Stimulated activated naive CD8-positive, alpha-beta T cell treated with anti-CD3 and anti-CD28 coated beads, Interleukin-15, Interleukin-2, amounts not matched to agents 100 ng/mL and 50 ng/mL, for 24 hours (primary cell): Measurements from ENCODE around the gene CD2.

Source experiments
- H3K27ac Mint-ChIP-seq: one replicate; pipeline ENCODE4 v1.8.0; 2021; ENCODE audit warnings: mild to moderate bottlenecking, mixed read lengths
- H3K27me3 Mint-ChIP-seq: one replicate; pipeline ENCODE4 v1.8.0; 2021; ENCODE audit warnings: mixed read lengths
- H3K36me3 Mint-ChIP-seq: one replicate; pipeline ENCODE4 v1.8.0; 2021; ENCODE audit warnings: low read depth, mixed read lengths
- H3K4me1 Mint-ChIP-seq: one replicate; pipeline ENCODE4 v1.8.0; 2021; ENCODE audit warnings: low read depth, mixed read lengths
- H3K4me3 Mint-ChIP-seq: one replicate; pipeline ENCODE4 v1.8.0; 2021; ENCODE audit warnings: mild to moderate bottlenecking, mixed read lengths
- H3K9me3 Mint-ChIP-seq: one replicate; pipeline ENCODE4 v1.8.0; 2021; ENCODE audit warnings: mixed read lengths

The CD2 gene

DNA sequence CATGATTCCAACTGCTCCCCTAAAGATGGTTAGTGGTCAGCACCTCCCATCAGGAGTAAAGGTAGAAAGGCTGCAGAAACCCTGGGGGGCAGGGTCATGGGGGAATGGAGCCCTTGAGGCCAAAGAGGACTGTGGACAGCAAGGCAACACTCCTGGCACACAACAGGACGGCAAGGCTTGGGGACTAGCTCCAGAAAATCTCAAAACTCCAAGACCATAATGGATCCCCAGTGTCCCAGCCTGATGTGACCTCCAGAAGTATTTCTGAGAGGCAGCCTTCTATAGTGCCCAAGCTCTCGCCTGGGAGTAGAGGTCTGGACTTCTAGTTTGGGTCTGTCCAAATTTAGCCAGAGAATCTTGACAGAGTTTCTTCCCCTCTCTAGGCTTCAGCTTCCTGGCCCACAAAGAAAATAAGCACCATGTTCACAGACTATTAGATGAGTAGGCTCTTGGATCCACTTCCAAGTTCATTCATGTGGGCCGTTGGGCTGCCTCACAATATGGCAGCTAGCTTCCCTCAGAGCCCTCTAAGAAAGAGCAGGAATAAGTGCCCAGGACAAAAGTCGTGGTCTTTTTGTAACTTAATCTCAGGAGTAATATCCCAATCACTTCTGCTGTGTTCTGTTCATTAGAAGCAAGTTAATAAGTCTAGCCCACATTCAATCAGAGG is 6.9 kb downstream of the CD2 start:
- peaks cover 3% of the 10 kb centered on the region for H3K27me3 Mint-ChIP-seq
- H3K36me3 Mint-ChIP-seq: peaks cover 98% of the 10 kb centered on the region
- H3K4me1 Mint-ChIP-seq: peaks cover 60% of the 10 kb centered on the region
- H3K9me3 Mint-ChIP-seq: no peaks in the 10 kb centered on the region
- H3K4me3 Mint-ChIP-seq: peak overlapping the region; percentile 100
- peak overlapping the region; percentile 100 for H3K27ac Mint-ChIP-seq

DNA sequence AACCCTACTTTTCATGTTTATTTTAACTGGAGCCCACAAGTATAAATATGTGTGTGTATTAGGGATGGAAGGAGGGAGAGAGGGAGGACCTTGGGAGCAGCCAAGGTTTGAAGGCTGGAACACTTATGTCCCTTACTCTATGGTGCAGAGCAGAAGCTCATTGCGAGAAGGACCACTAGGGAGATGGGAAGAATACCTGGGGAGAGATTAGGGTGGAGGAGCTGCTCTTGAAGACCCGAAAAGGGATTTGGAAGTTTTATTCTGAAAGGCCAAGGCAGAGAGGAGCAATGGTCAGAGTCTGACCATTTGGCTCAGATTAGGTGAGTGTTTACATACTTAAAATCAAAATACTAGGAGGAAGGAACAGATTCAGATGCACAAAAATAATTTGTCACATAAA is 8.1 kb downstream of the CD2 start:
- Mint-ChIP-seq H3K4me1 (peaks cover 72% of the 10 kb centered on the region), H3K9me3 (no peaks in the 10 kb centered on the region), H3K4me3 (peak overlapping the region; percentile 100), H3K27ac (peak overlapping the region; percentile 100), H3K27me3 (peaks cover 3% of the 10 kb centered on the region), H3K36me3 (peaks cover 98% of the 10 kb centered on the region)

- H3K36me3 Mint-ChIP-seq: peaks cover 98% of the 10 kb centered on the region
- peaks cover 76% of the 10 kb centered on the region for H3K4me1 Mint-ChIP-seq
- H3K27me3 Mint-ChIP-seq: peaks cover 3% of the 10 kb centered on the region
- peak overlapping the region; percentile 100 for H3K4me3 Mint-ChIP-seq
- H3K27ac Mint-ChIP-seq: peak overlapping the region; percentile 100
- no peaks in the 10 kb centered on the region for H3K9me3 Mint-ChIP-seq
Measured at GRCh38 chr1:116762781-116763115, 8.5 kb downstream of the CD2 start.

DNA sequence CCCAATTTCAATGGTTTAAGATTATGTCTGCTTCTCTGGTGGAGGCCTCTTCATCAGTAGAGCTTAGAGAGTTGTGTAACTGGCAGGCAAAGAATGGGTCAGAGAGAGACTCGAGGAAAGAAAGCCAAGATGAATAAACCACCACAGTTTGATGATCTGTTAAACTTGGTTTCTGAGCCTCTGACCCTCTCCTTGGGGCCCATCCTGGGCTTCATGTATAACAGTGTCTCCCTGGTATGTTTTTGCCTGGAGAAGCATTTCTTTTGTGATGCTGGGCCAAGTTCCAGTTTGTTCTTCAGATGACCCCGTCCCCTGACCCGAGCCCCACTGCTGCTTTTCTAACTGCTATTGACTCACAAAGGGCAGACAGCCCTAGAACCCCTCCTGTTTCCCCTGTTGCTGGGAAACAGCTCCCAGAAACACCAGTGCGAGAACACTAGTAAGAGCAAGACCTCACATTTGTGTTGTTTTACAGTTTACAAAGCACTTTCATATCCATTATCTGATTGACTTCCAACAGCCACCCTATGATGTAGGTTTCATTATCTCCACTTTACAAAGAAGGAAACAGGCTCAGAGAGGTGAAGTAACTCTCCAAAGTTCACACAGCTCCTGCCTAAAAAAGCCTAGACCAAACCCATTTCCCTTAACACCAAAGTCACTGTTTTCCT is 9.0 kb downstream of the CD2 start:
- Mint-ChIP-seq H3K27ac (peak overlapping the region; percentile 100), H3K4me3 (peak overlapping the region; percentile 100), H3K9me3 (no peaks in the 10 kb centered on the region), H3K4me1 (peaks cover 81% of the 10 kb centered on the region), H3K36me3 (peaks cover 99% of the 10 kb centered on the region), H3K27me3 (peaks cover 3% of the 10 kb centered on the region)

DNA sequence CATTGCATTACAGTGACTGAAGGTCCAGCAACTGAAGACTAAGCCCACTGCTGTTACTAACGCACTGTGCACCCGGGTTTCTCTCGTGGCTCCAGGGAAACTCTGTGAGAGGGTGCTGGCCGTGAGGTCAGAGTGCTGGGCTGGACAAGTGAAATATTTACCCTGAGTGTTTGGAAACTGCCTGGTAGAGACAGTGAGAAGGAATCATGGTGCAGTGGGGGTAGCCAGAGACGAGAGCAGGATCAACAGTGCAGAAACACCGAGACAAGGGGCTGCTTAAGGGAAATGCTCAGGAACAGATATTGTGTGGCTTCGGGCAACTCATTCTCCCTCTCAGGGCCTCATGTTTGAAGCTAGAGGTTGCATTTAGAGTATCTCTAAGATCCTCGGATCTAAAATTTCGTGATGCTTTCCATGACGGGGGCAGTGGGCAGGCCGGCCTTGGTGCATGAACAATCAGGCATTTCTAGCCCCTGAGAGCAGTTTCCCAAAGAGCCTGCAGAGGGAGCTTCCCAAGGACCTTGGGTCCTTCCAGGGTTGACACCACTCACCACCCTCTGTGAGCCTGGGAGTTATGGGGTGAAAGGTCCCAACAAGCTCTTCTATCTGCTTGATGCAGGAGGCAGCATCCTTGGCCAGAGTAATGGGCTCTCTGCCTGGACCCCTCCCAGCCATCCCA is 9.7 kb downstream of the CD2 start:
- Mint-ChIP-seq H3K4me1 (peaks cover 88% of the 10 kb centered on the region), H3K36me3 (peaks cover 99% of the 10 kb centered on the region), H3K27me3 (peaks cover 3% of the 10 kb centered on the region), H3K9me3 (no peaks in the 10 kb centered on the region), H3K4me3 (peak overlapping the region; percentile 100), H3K27ac (peak overlapping the region; percentile 100)

DNA sequence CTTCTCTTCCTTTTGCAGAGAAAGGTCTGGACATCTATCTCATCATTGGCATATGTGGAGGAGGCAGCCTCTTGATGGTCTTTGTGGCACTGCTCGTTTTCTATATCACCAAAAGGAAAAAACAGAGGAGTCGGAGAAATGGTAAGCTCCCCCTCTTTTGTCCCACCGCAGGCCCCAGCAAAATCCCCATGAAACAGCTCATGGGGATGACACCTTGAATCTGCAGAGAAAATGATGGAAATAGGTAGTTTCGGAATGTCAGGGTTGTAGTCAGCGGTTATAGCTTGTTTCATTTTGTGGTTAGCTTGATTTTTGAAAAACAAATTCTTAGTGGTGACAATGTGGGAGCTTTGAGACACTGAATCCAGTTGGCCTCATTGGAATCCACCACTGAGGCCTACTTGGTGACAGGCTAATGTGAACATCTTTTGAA is 10.3 kb downstream of the CD2 start:
- peaks cover 94% of the 10 kb centered on the region for H3K4me1 Mint-ChIP-seq
- peak overlapping the region; percentile 100 for H3K4me3 Mint-ChIP-seq
- H3K36me3 Mint-ChIP-seq: peaks cover 98% of the 10 kb centered on the region
- H3K9me3 Mint-ChIP-seq: no peaks in the 10 kb centered on the region
- peak overlapping the region; percentile 100 for H3K27ac Mint-ChIP-seq
- H3K27me3 Mint-ChIP-seq: peaks cover 3% of the 10 kb centered on the region

DNA sequence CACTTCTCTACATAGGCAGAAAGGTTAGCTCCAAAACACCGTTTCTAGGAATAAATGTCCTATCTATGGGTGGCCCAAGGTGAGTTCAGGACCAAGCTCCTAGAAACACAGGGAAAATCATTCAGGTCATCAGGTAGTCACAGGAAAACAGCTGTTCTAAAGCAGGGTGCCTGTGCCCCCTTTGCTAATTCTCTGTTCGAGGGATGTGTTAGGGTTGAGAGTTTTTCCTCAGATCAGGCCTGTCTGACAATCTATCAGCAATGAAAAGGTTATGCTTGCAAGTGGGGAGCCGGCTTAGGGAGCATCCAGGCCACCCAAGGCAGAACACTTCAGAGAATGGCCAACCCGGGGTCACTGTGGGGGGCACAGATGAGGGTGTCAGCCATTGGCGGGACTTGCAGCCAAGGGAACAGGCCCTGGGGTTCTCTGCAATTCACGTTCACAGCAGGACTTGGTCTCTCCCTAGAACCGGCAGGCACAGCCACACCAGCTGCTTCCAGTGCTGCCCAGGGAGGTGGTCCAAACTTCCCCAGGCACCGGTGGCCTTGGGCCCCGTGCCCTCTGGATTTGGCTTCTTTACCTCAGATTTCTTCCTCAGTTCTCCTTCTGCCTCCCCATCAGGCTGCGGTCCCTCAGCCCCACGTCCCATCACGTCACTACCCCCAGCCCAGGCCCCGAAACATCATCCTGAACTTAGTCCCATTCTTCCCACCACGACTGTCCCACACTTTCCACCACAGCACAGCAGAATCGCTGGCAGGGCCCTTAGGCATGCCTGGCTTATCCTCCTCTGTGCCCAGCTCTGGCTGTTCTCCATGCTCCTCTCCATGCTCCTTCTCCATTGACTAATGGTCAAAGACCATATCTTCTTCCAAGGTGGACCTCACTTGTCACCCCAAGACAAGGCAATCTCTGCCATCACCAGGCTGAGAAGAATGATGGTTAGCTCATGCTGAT is 11.0 kb downstream of the CD2 start:
- H3K36me3 Mint-ChIP-seq: peaks cover 91% of the 10 kb centered on the region
- peaks cover 3% of the 10 kb centered on the region for H3K27me3 Mint-ChIP-seq
- H3K9me3 Mint-ChIP-seq: no peaks in the 10 kb centered on the region
- H3K4me1 Mint-ChIP-seq: peaks cover 100% of the 10 kb centered on the region
- H3K4me3 Mint-ChIP-seq: peak overlapping the region; percentile 100
- H3K27ac Mint-ChIP-seq: peak overlapping the region; percentile 100

- Mint-ChIP-seq H3K27ac (peak overlapping the region; percentile 100), H3K4me1 (peaks cover 100% of the 10 kb centered on the region), H3K36me3 (peaks cover 89% of the 10 kb centered on the region)
Measured at GRCh38 chr1:116765962-116766361, 11.7 kb downstream of the CD2 start.

GRCh38 chr1:116766616-116767469 is 12.6 kb downstream of the CD2 start:
- peaks cover 100% of the 10 kb centered on the region for H3K4me1 Mint-ChIP-seq
- H3K36me3 Mint-ChIP-seq: peaks cover 87% of the 10 kb centered on the region
- H3K27ac Mint-ChIP-seq: peak overlapping the region; percentile 100
- peaks cover 3% of the 10 kb centered on the region for H3K27me3 Mint-ChIP-seq
- H3K4me3 Mint-ChIP-seq: peak overlapping the region; percentile 100
- H3K9me3 Mint-ChIP-seq: no peaks in the 10 kb centered on the region

More at GRCh38 chr1:116765962-116766361, 11.7 kb downstream of the CD2 start:
- H3K4me3 Mint-ChIP-seq: peak overlapping the region; percentile 100
- peaks cover 3% of the 10 kb centered on the region for H3K27me3 Mint-ChIP-seq
- no peaks in the 10 kb centered on the region for H3K9me3 Mint-ChIP-seq

DNA sequence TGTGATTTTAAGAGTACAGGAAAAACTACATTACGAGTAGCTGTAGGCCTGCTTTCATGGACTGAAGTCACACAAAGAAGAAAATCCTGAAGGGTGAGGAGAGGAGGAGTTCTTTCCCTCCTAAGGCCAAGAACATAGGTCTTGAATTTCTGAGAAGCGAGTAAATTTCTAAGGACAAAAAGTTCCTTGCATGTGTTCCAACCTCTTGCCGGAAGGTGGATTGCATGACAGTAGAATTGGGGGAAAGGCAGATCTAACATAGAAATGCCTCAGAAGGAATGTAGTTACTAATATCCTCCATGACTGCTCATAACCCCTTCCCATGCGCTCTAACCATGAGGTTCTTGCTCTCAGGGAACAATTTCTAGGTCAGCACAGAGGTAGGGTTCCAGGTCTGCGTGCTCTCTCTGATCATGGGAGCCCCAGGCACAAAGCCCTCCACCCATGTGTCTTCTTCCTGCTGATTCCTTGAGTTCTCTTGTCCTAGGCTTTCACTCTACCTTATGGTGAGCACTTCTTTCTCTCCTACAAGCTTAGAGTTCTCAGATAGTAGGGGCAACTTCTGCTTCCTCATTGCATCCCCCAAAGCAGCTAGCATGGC is 13.7 kb downstream of the CD2 start:
- Mint-ChIP-seq H3K9me3 (no peaks in the 10 kb centered on the region), H3K4me3 (peak overlapping the region; percentile 71), H3K4me1 (peaks cover 100% of the 10 kb centered on the region), H3K27ac (peak overlapping the region; percentile 100), H3K27me3 (peaks cover 3% of the 10 kb centered on the region), H3K36me3 (peaks cover 84% of the 10 kb centered on the region)

DNA sequence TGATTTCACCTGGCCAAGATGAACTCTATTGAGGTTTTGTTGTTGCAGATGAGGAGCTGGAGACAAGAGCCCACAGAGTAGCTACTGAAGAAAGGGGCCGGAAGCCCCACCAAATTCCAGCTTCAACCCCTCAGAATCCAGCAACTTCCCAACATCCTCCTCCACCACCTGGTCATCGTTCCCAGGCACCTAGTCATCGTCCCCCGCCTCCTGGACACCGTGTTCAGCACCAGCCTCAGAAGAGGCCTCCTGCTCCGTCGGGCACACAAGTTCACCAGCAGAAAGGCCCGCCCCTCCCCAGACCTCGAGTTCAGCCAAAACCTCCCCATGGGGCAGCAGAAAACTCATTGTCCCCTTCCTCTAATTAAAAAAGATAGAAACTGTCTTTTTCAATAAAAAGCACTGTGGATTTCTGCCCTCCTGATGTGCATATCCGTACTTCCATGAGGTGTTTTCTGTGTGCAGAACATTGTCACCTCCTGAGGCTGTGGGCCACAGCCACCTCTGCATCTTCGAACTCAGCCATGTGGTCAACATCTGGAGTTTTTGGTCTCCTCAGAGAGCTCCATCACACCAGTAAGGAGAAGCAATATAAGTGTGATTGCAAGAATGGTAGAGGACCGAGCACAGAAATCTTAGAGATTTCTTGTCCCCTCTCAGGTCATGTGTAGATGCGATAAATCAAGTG is 14.3 kb downstream of the CD2 start:
- Mint-ChIP-seq H3K27me3 (peaks cover 3% of the 10 kb centered on the region), H3K4me1 (peaks cover 100% of the 10 kb centered on the region), H3K4me3 (peak overlapping the region; percentile 71), H3K36me3 (peaks cover 84% of the 10 kb centered on the region), H3K27ac (peak overlapping the region; percentile 100), H3K9me3 (no peaks in the 10 kb centered on the region)

- peaks cover 97% of the 10 kb centered on the region for H3K4me1 Mint-ChIP-seq
- H3K27me3 Mint-ChIP-seq: peaks cover 3% of the 10 kb centered on the region
- peaks cover 82% of the 10 kb centered on the region for H3K36me3 Mint-ChIP-seq
- H3K27ac Mint-ChIP-seq: peak overlapping the region; percentile 100
- peak overlapping the region; percentile 71 for H3K4me3 Mint-ChIP-seq
- peaks cover under 1% of the 10 kb centered on the region for H3K9me3 Mint-ChIP-seq
Measured at GRCh38 chr1:116769104-116769452, 14.8 kb downstream of the CD2 start.

GRCh38 chr1:116769561-116769977 is 15.3 kb downstream of the CD2 start:
- H3K4me3 Mint-ChIP-seq: peak overlapping the region; percentile 71
- peaks cover 83% of the 10 kb centered on the region for H3K36me3 Mint-ChIP-seq
- peaks cover 4% of the 10 kb centered on the region for H3K9me3 Mint-ChIP-seq
- H3K27me3 Mint-ChIP-seq: peaks cover 1% of the 10 kb centered on the region
- peak overlapping the region; percentile 100 for H3K27ac Mint-ChIP-seq
- H3K4me1 Mint-ChIP-seq: peaks cover 97% of the 10 kb centered on the region
